Activated gamma-delta T cell (primary cell): Measurements from ENCODE around the gene KLF5.
"Not testable (repeated sequence)": the region's sequence is repeated elsewhere in the genome, so short reads cannot be mapped to it uniquely, and the experiment has no call there.

Experiments used
- DNase-seq: peaks from one replicate; lab custom pipeline; 2025; lab: John Stamatoyannopoulos, UW
- total RNA-seq, 2 donors: gene quantifications; one replicate each; lab custom pipeline; 2026; lab: John Stamatoyannopoulos, UW

The KLF5 gene
- 1.5 to 2.0 reads per million in 2 donors for total RNA-seq

DNA sequence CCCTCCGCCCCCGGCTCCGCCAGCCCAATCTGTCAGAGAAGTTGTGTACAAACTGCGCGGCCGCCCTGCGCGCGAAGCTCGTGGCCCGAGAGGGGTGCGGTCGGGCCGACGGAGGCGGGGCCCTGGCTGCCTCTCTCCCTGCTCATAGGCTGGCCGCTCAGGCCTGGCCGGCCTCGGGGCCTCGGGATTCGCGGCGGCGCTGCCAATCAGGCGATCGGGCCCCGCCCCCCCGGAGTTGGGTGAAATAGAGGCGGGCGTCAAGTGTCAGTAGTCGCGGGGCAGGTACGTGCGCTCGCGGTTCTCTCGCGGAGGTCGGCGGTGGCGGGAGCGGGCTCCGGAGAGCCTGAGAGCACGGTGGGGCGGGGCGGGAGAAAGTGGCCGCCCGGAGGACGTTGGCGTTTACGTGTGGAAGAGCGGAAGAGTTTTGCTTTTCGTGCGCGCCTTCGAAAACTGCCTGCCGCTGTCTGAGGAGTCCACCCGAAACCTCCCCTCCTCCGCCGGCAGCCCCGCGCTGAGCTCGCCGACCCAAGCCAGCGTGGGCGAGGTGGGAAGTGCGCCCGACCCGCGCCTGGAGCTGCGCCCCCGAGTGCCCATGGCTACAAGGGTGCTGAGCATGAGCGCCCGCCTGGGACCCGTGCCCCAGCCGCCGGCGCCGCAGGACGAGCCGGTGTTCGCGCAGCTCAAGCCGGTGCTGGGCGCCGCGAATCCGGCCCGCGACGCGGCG lies at the start of gene KLF5:
TSS of gene KLF5 (plus strand) at position 270 of the 724 bp plus-strand sequence. CDS start at position 593, 323 bp downstream.
- peak; percentile 80 for DNase-seq

DNA sequence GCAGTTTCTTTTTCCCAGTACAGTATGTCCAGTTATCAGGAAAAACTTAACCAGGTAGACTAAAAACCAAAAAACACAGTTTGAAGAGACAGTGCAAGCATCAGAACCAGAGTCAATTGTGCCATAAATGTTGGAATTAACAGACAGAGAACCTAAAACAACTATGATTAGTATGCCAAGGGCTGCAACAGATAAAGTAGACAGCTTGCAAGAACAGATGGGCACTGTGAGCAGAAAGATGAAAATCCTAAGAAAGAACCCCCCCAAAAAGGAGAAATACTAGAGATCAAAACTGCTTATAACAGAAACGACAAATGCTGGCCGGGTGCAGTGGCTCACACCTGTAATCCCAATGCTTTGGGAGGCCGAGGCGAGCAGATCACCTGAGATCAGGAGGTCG lies 47.1 kb upstream of the KLF5 start:
- no peak for DNase-seq

DNA sequence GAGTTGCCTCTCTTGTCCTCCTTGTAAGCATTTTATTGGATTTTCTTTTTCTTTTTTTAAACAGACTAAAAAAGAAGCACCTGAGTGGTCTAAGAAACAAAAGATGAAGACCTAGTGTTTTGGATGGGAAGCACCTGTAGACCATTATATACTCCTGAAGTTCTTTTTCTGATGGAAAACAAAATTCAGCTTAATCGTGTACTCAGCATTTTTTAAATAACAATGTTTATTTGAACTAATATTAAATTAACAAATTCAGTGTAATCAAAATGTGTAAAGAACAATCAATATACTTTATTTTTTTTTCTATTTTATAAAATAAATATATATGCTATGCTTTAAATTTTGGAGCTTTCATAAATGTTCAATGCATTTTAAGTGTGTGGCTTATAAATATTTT lies 43.0 kb upstream of the KLF5 start:
- DNase-seq: no peak

DNA sequence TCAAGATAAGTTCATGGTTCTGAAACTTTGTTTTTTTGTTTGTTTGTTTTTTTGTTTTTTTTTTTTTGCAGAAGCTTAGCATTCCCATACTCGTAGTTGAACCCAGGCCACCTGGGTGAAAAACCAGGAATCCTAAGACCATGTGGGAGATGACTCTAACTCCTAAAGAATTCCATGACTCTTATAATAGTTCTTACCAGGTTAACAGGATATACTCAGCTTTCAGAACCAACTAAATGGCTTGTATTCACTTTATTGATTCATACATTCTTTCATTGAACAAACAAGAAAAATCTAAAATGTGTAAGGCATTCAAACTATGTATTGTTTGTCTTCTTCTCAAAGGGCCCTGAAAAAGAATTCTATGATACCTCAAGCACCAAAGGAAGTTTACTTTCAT lies 40.5 kb upstream of the KLF5 start:
- DNase-seq: no peak

DNA sequence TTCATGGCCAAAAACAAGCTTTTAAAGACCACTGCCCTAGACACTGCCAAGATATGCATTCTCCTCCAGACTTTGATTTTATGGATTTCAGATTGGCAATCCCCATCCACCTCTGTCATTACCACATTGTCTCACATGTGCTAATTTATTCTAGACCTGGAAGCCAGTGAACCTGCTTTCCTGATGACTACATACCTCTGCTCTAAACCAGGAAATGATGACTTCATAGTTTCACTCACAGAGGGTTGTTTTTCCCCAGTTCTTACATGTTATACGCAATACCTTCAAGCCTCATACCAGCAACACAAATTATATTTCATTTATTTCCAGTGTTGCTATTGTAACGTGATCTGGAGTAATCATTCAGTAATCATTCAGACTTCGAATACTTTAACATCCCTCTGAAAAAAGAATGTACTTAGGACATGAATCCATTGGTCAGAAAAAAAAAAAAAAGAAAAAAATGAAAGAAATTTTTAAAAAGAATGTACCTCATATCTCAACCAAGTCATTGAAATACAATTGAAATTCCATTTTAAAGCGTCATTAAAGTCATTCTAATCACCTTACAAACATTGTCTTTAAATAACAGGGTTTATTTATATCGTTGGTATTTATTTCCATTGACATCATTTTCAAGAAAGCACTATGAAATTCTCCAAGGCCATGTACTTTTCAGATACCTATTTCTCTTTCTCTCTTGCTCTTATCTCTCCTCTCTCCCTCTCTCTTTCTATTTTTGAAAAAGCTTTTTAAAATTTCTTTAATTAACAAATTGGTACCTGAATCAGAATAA lies 33.4 kb upstream of the KLF5 start:
- DNase-seq: no peak

DNA sequence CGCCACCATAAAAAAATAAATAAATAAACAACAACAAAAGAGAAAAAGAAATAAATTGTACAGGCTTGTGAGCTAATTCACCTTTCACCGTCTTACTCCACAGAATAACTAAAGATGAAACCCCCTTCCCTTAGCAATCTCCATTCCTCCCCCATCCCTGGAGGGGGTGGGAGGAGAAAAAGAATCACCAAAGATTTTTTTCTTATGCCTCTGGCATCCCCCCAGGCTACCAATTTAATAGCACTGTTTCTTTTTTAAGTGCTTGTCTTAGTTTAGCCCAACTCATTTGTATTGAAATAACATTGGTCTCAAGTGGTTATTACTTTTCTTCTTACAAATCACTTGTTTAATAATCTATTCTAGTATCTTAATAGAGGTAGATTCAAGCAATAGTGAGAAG lies 23.9 kb upstream of the KLF5 start:
- no peak for DNase-seq

DNA sequence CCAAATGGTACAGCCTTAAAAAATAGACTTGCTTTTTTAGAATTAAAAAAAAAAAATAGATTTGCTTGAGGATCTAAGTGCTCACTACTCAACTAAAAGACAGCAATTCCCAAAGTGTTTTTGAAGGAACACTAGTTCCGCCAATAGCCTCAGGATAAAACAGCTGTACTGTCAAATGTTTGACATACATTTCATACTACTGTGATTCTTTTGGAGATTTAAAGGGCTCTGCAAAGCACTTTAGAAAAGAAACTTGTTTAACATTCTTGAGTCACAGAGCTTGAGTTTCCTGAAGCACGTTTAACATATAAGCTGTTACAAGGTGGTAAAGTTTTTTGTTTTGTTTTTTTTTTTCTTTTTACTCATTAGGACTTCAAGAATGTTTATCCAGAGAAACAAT lies 23.1 kb upstream of the KLF5 start:
- DNase-seq: no peak

DNA sequence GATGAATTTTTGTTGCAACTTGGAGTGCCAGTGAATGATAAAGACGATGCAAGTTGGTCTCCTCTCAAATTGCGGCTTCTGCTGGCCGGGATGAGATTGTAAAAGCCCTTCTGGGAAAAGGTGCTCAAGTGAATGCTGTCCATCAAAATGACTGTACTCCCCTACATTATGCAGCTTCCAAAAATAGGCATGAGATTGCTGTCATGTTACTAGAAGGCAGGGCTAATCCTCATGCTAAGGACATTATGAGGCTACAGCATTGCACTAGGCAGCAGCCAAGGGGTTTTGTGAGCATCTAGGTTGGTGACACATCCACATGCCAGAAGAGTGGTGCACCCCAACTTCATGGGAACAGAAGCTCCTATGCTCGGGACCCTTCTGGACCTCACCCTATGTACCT lies 22.2 kb upstream of the KLF5 start:
- no peak for DNase-seq

DNA sequence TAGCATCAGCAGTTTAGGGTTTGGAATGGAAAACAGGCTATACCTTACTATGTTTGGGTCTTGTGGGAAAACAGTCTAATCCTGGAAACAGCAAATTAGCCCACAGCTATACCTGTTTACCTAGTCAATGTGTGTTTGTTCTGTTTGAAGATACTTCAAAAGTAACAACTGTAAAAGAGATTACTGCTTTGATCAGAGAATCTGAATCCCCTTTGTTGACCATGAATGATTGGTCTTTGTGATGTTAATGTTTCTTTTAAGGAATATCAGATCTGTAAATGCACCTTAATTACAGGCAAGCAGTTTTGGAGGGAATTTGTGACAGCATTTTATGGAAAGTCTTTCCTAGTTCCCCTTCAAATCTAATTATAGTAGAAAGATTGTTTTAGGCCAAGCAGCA lies 20.7 kb upstream of the KLF5 start:
- DNase-seq: no peak

DNA sequence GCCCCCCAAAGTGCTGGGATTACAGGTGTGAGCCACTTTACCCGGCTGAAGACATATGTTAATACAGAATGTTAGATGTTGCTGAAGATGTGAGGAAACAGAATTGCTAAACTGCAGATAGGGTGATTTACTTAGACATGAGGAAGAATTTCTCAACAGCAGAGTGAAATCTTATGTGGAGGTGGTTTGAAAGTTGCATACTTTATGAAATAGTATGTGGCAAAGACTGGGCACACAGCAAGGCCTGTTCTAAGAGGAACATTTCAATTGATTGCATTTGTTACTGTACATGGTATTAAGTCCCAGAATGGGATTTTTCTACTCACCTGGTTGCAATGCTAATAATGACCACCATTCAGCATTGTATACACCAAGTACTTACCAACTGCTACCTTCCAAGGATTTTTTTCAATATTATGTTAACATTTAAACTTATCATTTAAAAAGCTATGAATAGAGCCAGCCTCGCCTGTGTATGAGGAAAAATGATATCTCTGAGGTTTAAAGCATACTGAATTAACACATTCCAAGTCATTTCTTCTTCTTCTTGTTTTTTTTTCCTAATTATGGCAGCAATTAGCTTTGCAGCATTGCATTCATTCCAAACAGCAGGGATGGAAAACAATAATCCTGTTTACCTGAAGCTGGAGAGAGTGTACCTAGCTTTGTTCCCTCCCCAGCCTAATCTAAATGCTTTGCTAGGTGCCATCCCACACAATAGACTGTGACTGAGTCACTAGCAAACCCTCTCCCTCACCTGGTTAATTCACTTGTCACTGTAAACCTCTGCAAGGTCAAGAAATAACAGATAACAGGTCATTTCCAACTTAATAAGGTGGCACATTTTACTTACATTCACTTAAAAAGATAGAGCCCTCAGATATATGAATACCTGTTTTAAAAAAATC lies 19.4 kb upstream of the KLF5 start:
- DNase-seq: no peak

DNA sequence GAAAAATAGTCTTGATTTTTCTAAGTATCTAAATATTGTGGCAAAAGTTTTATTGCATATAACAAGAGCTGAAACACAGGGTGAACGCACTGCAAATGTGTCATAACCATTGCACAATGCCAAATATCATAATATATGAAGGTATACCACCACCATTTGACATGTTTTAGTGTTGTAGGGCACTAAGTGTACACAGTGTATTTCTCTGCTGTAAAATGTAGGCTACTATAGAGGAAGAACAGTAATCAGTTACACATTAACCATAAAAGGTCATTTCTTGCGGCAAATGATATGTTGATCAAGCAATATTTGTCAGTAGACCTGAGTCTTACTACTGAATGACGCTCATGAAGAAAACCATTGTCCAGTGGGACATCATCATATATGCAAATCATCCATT lies 18.3 kb upstream of the KLF5 start:
- DNase-seq: no peak

DNA sequence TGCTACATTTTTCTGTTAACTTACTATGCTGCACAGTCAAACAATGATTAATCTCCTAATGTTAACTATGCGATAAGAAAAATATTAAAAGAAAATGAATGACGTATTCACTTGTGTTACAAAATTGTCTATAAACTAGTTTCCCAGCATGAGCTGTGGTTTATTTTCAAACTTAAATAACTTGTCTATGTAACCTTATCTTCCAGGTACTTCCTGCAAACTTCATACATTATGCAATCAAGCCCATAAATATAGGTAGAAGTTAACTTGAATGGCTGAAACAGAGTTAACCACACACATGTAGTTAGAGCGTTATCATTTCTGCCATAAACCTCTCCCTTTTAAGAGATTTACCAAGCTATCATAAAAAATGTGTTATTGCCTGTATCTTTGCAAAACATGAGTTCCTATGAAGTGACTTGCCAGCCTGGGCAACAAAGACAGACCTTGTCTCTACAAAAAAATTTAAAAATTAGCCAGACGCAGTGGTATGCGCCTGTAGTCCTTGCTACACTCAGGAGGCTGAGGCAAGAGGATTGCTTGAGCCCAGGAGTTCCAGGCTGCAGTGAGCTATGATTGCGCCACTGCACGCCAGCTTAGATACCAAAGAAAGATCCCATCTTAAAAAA lies 17.7 kb upstream of the KLF5 start:
- DNase-seq: no peak

DNA sequence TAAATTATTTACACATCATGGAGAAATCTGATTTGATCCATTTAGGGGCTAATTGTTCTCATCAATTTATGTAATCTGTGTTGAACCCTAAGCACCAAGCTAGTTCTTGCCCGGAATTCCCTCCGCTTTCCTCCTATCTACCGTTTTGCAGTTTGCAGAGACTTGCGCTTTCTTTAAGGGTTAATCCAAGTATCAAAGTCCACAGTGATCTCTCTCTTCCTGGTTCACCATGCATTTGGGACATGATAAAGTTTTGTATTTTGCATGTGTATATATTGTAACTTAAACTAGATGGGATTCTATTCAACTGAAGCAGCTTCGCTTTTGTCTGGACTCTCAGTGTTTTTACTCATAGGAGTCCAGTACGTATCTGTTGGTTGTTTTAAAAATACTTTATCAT lies 13.8 kb upstream of the KLF5 start:
- no peak for DNase-seq

DNA sequence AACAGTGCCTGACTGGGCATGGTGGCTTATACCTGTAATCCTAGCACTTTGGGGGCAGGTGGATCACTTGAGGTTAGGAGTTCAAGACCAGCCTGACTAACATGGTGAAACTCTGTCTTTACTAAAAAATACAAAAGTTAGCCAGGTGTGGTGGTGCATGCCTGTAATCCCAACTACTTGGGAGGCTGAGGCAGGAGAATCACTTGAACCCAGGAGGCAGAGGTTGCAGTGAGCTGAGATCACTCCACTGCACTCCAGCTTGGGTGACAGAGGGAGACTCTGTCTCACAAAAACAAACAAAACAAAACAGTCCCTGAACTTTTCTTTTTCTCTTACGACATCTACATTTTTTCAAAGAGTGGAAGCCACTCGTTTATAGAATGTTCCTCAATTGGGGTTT lies 10.2 kb upstream of the KLF5 start:
- DNase-seq: not testable (repeated sequence)

DNA sequence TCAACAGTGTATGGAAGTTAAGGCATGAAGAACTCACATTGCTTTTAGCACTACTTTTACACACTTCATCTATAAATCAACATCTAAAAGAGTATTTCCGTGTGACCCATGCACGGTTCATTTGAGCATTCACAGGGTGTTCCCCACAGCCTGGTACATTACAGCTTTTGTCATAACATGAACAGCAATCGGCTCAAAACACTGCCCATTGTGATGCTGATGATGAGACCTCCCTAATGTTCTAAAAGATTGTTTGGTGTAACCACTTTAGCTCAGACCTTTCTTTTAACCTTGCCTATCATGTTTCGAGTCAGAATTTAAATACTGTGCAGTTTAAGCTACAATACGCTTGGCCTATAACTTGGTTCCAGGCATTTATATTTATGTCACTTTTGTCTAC lies 4.1 kb upstream of the KLF5 start:
- no peak for DNase-seq

DNA sequence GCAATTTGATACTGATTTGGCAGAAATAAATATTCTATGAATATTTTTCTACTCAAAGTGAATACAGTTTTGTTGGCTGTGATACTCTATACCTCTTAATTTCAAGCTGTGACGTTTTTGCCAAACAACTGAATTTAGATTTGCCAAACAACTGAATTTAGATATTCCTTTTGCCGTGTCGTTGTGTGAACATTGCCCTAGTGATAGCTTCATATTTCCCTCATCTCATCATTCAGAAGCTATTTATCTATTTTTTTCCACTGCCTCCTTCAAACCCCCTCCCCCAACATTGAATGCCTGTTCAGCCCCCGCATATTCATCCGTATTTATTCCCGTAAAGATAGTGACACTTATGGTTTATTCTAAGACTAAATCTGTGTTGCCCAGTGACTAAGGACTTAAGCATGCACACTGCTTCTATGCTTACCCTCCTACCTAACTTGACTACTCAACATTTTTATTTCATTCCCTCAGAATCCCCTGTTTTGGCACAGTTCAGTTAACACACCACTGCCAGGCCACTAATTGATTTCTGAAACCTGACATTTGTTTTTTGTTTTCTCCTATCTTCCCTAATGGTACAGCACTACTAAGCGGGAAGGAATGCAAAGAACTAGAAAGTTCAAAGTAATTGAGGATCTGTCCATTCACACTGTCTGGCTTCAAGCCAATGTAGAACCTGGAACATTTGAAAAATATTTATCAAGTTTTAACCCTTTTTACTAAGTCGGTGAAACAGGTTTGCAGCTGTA lies 2.8 kb upstream of the KLF5 start:
- no peak for DNase-seq

DNA sequence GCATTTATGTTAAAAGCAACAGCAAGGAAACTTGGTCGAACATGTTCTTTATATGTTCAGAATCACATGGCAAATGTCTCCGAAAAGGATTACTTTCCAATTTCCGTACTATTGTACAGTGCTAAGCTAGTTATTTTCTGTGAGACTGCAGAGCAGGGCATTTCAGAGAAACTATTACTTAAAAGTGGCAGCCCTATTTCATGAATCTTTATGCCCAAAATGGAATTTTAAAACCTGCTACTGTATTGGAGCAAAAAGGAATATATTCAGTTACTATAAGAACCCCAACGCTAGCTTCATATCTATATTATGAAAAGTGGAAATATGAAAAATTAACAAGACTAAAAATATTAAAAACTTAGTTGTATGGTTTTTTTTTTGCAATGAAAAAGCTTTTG lies 2.2 kb upstream of the KLF5 start:
- DNase-seq: no peak

DNA sequence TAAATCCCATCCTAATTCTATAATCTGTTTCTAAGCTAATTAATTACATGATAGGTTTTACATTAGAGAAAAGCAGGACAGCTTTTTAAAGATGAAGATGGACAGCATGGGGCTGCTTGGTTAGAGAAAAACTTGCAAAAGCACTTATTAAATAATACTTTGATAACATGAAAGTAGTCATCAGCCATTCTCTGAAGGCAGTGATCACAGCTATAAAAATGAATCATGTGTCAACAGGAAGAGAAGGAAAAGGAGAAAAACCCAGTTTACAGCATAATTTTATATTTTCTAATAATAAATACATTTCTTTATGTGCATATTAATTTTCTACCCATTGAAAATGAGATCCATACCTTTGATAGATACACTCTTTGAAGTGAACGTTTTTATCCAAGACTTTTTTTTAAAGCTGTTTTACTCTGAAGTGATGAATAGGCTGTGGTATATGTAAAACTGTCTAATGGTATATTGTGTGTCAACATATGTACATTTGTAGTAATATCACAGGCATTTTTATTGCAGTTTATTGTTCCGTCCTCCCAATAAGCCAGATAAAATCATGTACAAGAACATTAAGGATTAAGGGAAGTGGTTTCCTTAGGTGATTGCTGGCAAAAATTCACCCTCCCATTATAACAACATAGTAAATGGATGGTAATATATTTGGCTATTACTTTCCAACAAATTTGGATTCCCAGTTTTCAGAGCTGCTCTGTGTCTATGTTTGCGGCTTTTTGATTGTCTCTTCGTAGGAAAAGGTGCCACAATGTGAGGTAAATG lies 1.3 kb upstream of the KLF5 start:
- no peak for DNase-seq

DNA sequence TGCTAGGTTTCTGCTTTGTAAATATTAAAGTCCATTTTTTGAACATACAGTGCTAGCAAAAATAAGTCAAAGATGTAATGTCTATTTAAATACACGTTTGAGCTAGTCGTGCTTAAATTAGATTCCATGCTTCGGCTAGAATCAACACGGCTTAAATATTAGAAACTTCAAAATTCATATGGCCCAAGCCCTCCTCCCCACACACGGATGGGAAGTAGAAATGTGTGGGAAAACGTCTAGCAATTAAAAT lies 816 bp upstream of the KLF5 start:
- DNase-seq: no peak

DNA sequence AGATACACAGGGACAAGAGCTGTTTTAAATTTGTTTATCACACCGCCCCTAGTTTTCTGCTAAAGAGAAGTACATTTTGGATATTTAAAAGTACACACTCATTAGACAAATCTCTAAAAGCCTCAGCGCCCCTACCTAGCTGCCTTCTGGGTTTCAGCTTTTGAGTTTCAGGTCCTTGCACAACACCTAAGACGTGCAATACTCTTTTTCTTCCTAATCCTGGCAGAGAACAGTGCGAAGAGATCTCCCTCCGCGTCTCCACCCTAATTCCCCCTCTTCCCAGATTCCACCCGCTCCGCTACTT lies 421 bp upstream of the KLF5 start:
- no peak for DNase-seq
